Inflammatory macrophage (primary cell): ENCODE data around the gene SBF1.

Experiments used
- DNase-seq, 2 donors: peaks; one replicate each; pipeline ENCODE4 v3.0.0-alpha.2; 2020 to 2022

The SBF1 gene

DNA sequence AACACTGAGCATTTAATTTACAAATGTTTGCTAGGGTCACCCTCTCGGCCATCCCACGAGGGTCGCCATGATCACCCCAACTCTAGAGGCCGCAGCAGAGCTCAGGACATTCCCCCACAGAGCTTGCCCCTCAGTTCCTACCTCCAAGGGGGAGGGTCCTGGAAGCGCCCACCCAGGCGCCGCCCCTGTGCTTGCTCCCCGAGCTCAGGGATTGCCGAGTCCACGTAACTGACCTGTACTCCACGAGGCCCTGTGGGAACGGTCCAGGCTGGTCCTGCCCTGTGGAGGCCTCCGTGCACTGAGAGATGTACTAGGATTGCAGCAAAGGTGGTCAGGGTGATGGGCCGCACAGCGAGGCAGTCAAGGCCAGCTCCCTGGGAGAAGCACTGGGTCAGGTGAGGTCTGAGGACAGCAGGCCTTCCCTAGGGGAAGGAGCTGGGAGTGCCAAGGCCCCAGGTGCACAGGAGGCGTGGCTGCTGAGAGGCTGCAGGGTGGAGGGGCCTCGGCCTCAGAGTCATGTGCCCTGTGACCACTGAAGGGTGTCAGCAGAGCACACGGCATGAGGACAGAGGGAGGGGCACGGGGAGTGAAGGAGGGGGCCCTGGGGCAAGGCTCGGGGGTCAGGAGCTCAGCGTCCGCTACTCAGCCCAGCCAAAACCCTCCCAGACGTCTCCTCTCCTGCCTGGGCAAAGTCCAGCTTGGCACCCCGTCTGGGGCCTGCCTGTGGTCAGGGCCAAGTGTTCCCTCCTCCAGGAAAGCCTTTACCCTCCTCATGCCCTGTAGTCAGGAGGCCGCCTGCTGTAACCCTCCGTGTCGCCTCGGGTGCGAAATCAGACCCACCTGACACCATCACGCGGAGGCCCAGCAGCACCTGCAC is 9.4 kb upstream of the SBF1 start:
- no peak for DNase-seq

DNA sequence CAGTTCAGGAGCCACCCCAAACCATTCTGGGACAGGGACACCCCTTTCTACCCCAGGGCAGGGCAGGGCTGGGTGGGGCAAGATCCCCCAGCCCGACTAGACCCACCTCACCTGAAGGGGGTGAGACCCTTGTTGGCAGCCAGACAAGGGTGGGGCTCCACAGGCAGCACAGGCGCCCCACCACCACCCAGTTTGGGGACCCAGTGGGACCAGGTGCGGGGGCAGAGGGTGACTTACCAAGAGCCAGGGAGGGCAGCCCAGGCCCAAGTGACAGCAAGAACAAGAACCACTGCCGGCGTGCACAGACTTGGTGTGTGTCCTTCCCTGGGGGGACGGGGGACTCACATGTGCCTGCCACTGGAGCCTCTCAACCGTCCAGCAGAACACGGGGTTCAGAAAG is 8.7 kb upstream of the SBF1 start:
- DNase-seq, result no peak

DNA sequence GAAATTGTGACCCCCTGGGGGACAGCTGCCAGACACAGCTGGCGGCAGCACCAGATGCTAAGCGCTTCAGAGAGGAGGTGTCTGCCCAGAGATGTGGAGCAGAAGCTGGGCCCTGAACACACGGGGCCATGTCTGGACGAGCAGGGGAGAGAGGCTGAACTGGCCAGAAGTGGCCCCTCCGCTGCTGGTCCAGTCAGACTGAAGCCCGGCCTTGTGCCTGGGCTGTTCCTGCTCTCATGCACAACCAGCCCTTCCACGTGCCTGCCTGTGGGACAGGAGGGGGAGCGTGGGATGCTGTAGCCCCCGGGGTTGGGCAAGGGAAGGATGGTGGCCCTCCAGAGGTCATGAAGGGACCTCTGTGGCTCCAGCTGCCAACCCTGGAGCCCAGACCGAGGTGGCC is 8.3 kb upstream of the SBF1 start:
- DNase-seq, result no peak

DNA sequence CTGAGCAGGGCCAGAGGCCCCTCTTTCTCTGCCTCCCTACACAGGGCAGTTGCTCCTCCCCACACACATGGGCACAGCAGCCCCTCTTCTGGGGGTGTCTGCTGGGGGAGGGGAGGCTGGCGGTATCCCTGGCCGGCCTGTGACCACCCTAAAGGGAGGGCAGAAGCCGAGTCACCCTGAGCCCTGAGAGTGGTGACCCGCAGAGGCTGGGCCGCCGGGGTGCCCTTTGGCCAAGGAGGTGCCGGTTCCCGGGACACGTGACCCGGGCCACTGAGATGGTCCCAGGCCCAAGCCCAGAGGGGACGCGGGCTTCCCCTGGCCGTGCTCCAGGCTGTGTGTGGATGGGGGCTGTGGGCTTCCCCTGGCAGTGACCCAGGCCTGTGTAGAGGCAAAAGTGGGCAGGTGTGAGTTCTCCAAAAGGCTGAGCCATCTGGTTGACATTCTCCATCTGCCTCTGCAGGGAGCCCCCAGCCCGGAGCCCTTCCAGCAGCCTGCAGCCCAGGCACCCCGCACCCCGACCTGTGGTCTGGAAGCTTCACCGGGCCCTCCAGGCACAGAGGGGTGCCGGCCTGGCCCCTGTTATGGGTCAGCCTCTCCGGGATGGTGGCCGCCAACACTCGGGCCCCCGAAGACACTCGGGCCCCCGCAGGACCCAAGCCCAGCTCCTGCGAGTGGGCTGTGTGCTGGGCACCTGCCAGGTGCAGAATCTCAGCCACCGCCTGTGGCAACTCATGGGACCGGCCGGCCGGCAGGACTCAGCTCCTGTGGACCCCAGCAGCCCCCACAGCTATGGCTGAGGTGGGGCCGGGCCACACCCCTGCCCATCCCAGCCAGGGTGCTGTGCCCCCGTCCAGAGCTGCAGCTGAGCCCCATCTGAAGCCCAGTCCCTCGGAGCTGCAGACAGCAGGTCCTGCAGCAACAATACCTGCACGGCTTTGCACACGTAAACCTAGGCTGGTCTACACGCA is 7.6 kb upstream of the SBF1 start:
- DNase-seq, result no peak

DNA sequence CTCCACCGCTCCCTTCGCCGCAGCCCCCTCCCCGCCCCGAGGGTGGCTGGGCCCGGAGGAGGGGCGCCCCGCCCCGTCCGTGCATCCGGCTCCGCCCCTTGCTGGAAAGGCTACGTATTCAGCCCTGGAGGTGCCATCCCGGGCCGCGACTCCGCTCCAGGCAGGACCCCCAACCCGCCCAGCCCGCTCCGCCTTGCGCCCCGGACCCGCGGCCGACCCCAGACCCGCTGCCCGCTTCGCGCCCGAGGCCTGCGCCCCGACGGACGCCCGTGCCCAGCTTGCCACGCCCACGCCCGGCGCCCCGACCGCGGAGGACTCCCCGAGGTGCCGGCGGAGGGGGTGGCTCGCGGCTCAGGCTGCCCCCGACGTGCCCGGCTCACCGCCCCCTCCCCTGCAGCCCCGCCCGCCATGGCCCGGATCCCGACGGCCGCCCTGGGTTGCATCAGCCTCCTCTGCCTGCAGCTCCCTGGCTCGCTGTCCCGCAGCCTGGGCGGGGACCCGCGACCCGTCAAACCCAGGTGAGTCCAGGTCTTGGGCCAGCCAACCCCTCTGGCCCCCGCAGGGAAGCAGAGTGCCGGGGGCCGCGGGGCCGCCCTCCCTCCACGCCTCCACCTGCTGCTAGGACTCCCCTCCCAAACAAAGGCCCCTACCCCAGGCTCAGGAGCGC is 6.7 kb upstream of the SBF1 start, which contains the start of gene ADM2:
Gene ADM2 (plus strand): TSS at position 104 of the 667 bp plus-strand sequence. CDS start 305 bp downstream, at position 409.
- peak in 1 of 2 donors; percentile 10 for DNase-seq

DNA sequence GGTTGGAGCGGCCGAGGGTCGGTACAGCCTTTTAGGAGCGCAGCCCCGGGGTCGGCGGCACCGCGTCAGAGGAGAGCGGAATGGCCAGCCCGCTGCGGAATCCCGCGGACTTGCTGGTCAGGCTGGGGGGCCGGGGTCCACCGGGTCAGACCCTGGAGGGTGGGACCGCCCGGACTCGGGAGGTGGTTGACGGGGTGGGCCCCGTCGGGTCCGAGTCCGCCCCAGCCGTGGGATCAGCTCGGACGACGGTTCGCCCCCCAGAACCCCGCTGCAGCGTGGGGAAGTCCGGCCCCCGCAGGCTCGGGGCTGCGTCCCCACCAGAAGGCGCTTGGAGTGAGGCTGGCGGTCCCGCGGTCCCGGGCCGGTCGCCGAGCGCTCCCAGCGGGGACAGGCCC is 6.2 kb upstream of the SBF1 start:
- DNase-seq, result no peak

DNA sequence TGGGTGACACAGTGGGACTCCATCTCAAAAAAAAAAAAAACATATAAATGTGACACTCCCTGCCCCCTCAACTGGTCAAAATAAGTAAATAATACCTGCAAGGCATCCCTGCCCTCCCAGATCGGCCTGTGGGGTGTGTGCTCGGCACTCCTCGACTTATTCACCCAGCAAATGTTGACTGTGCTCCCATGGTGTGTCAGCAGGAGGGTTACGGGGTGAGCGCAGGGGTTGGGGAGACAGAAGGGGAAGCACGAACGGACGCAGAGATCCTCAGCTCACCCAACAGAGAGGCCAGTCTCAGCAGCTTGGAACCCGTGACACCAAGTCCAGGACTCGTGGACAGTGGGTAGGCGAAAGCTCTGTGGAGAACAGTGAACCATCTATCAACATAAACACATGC is 4.9 kb upstream of the SBF1 start:
- DNase-seq, result peak in 1 of 2 donors; percentile 41

DNA sequence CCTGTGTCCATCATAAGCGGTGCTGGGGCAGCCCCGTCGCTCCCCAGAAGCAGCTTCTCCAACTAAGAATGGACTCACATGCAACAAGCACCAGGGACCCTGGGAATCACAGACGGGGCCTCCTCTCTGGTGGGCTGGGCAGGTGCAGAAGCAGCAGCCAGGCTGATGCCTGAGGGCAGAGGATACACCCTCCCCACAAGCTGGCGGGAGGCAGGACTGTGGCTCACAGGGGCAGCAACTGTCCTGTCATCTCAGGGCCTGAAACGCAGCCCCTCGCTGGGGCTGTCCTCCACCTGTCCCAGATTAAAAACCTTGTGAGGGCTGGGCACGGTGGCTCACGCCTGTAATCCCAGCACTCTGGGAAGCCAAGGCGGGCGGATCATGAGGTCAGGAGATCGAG is 3.1 kb upstream of the SBF1 start:
- DNase-seq, result no peak

DNA sequence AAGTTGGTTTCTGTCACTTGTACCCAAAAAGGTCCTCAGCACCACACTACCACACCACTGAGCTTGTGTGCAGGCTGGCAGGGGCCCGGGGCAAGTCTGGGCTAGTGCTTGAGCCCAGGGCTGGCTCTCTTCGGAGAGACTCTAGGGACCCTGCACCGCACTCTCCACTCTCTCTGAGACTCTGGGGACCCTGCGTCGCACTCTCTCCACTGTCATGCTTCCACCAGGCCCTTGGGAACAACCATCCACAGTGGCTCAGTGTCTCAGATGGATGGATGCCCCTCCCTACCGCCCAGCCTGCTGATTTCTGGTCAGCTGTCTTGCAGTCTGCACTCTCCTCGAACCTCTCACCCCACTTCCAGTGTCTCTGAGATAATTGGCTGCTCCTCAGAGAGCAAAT is 2.0 kb upstream of the SBF1 start:
- no peak for DNase-seq

DNA sequence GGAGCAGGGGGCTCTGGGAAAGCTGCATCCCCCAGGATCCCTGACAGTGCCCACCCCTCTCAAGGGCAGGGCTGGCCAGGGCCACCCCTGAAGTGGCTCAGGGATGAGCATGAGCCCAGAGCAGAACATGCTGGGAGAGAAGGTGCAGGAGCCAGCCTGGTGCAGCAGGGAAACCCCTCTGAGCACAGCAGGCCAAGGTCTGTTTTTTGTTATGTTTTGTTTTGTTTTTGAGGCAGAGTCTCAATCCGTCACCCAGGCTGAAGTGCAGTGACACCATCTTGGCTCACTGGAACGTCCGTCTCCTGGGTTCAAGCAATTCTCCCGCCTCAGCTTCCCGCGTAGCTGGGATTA is 792 bp upstream of the SBF1 start:
- no peak for DNase-seq

DNA sequence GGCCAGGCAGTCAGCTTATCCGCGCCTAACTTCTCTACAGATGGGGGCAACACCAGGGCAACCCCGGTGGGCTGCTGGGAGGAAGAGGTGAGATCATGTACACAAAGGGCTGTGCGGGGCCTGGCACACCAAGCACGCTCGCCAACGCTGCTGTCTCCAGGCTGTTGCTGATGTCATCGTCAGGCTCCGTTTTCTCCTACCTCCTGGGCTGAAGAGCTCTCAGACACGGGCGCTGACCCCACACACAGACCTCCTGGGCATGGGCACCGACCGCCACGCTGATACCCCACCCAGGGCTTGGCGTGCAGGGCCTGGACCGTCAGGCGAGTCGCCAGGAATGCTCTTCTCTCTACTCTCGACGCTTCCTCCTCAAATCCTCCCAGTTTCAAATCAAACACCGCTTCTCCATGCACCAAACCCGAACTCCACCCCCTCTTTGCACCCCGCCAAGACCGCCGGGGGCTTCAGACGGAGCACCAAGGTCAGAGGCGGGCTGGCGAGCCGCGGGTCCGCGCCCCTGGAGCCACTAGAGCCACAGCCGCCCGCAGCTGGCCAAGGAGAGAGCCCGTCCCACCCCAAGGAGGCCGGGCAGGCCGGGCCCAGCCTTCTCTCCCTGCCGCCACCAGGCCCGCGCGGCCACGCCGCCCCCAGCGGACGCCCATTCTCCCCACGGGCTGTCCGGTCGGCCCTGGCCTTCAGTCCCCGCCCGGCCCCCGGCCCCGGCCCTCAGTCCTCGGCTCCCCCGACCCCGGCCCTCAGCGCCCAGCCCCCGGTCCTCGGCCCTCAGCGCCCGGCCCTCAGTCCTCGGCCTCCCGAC is 772 bp downstream of the SBF1 start:
- DNase-seq, result peak; percentile 7 to 37

DNA sequence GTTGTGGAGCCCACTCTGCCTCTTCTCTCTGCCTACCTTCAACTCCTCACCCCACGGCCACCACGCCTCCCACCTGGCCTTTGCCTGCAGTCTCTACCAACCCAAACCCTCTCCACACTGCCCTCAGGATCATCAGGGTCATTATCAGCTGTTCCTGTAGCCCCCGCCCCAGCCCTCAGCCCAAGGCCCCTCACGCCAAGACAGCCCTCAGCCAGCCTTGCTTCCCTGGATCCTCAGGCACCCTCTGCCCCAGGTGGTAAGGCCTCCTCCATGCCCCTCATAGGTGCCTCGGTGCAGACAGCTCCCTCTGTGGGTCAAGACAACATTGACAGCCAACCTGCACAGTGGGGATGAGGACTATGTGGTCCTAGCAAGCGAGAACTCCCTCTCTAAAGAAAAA is 1.7 kb downstream of the SBF1 start:
- no peak for DNase-seq

DNA sequence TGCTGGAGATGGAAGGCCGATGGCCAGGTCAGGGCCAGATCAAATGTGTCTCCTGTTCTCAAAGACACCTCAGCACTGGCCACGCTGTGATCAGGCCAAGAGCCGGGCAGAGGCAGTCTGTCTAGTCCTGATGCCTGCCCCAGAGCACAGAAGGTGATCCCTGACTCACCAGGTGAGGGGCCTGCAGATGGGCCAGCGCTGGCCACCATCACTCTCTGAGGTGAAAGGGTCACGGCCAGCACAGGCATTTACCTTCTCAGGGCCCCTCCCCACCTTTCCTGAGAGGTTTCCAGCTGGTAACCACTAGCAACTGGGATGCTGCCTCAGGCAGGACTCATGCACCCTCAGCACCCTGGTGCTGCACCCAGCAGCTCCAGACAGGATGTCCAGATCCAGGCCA is 2.9 kb downstream of the SBF1 start:
- no peak for DNase-seq

DNA sequence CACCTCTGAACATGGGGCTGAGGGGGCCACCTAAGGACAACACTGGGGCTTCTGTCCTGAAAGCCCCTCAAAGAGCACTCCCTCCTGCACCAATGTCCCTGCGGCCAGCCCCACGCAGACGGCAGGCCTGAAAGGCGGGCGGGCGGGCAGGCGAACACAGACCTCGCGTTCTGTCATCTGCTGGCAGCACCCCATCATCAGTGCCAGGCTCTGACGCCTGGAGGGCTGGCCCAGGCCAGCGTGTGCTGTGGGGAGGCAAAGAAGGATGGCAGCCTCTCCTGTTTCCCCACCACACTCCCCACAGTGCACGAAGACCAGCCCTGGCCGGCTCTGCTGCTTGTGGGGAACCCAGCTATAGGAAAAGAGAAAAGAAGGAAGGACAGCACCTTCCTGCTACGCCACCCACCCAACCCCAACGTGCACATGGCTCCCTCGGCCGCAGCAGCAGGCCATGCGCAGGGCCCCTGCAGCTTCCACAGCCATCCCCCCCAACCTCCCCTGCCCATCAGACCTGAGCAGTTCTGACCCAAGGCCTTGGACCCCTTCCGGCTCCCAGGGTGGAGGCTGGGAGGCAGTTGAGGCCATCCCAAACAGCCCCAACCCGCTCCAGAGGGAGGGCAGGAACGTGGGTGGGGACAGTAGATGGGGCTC is 3.5 kb downstream of the SBF1 start:
- peak in 1 of 2 donors; percentile 22 for DNase-seq

DNA sequence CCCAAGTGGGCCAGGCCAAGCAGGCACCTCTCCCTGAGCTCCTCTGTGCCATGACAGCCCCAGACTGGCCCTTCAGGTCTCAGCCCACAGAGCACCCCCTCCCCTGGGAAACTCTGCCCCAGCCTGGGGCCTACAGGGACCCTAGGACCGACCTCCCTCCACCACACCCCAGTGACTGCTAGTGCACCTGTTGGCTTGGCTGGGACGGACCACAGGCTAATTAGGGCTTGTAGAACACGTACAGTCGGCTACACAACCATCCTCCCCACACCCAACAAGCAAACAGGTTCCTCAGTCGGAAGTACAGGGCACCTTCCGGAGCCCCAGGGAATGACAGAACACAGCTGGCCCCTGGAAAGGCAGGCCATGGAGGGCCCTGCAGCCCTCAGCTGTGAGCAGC is 4.3 kb downstream of the SBF1 start:
- no peak for DNase-seq

DNA sequence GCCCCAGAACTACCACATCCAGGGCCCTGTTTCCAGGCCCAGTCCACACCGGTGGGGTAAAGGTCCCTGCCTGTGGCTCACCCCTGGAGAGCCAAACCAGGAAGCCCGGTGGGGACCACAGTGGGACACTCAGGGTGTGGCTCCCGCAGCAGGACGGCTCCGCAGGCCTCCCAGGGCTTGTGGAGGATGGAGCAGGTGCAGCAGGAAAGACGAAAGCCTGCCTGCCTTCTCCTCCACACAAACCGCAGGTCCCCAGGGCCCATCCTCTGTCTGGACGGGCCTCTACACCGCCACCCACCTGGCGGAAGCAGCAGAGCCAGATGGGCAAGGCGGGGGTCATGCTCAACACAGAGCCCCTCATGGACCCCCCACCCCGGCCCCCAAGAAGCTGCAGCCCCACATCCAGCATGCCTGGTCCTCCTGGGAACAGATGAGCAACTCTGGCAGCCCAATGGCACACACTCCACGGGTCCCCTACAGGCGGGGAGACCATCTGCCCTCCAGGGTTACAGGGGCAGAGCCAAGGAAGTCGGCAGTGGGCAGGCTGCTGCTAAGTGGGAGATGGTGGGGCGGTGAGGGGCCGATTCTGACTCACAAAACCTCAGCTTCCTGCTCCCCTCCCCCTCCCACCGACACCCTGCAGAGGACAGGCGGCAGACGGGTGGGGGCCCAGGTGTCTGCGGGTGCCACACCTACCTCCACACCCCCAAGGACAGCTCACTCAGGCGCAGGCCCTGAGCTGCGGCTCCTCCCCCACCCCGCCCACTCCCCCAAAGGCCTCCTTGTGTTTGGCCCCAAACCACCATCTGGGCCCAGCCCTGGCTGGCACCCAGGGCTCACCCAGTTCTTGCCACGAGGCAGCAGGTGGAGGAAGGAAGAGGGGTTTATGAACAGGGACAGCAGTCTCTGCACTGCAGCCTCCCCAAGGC is 5.2 kb downstream of the SBF1 start:
- peak in 1 of 2 donors; percentile 28 for DNase-seq

DNA sequence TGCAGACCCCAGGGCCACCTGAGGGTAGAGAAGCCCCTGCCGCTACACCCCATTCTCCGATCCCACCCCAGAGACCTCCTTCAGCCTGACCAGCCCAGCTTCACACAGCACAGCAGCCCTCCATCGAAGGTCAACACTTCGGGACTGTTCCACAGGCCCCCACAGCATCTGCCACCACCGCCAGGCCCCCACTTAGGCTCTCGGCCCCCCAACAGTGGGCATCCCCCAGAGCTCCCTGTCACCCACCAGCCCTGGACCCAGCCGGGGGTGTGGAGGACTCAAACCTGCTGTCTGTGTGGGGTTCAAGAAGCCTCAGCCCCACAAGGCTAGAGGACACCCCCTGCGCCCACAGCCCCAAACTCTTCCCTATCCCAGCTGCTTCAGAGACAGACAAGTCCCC is 6.2 kb downstream of the SBF1 start:
- no peak for DNase-seq

DNA sequence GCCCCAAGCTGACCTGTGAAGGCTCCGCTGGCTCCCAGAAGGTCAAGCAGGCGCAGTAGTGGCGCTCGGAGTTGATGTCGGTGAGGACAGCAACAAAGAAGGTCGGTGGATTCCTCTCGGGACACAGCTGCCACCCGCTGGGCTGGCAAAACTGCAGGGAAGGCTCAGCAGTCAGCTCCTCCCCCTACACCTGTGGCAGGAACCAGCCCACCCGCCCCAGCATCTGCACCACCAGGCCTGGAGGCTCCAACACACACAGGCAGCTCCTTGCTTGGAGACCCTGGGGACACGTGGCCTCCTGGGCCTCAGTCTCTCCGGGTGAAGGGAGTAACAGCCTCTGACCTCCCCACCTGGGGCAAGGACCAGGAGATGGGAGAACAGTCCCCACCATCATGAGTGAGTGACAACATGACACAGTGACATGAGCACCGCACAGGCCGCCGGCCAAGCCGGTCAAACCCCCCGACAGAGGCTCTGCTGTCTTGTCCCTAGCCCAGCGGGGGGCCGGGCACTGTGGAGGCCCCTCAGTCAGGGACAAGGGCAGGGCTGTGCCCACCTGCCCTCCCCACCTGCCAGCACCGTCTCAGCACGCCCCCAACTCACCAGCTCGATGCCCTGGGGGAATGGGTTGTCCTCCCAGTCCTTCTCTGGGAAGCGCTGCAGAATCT is 6.9 kb downstream of the SBF1 start:
- DNase-seq, result no peak

DNA sequence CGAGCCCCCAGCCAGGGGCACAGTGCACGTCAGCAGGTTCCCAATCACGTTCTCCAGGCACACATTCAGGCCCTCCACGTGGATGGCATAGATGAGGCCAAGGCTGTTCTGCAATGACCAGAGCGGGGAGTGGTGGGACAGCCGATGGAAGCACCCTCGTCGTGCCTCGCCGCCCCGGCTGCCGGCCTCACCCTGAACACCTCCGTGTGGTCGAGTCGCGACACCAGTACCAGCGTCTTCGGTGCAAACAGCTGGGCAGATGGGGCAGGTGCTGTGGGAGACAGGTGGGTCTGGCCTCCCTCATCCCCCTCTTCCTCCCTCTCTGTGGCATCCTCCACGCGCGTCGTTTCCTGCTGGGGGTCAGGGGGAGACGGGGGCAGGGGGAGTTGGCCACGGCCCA is 7.5 kb downstream of the SBF1 start:
- DNase-seq, result no peak
